Measurements from ENCODE around the gene CTSO. TPM values are rescaled to one million over a fixed set of nuclear protein-coding genes. Genes with fewer than 3 reads are reported as not detected.

CTSO gene
- polyA plus RNA-seq, 1 donor (not counting 4 experiments of a cell fraction or from before 2014, with no cell fraction given) = 3.3 TPM

GRCh38 chr4:155875878-155876277 is 77.8 kb downstream of the CTSO start:
- Histone ChIP-seq H3K27ac (ENCODE audit: control insufficient read depth, insufficient read depth, low read length) (no peak overlapping the region), H3K9ac (ENCODE audit: control insufficient read depth, extremely low read depth, insufficient read depth, low read length) (no peak overlapping the region), H3K4me3 (ENCODE audit: control insufficient read depth in 2 of 3, extremely low read depth in 1 of 3, insufficient read depth in 2 of 3, low read depth in 1 of 3, low read length in 3 of 3) (no peak overlapping the region), H3K79me2 (ENCODE audit: control insufficient read depth, insufficient read depth, low read length) (no peaks in the 10 kb centered on the region), H3K4me1 (ENCODE audit: control insufficient read depth, extremely low read depth, insufficient read depth, low read length) (no peaks in the 10 kb centered on the region), H3K27me3 (ENCODE audit: control insufficient read depth, extremely low read depth, insufficient read depth, low read length) (no peaks in the 10 kb centered on the region), H3K4me2 (ENCODE audit: control insufficient read depth, extremely low read depth, insufficient read depth, low read depth, low read length) (no peak overlapping the region), H2AFZ (ENCODE audit: control insufficient read depth, low read length) (no peak overlapping the region), H3K9me1 (ENCODE audit: control insufficient read depth, extremely low read depth, insufficient read depth, low read length) (no peaks in the 10 kb centered on the region), H4K20me1 (ENCODE audit: control insufficient read depth, extremely low read depth, insufficient read depth, low read length) (no peaks in the 10 kb centered on the region), H3K9me3 (ENCODE audit: control insufficient read depth, low read depth, low read length) (no peaks in the 10 kb centered on the region), H3K36me3 (ENCODE audit: control insufficient read depth in 2 of 2, extremely low read depth in 1 of 2, insufficient read depth in 2 of 2, low read length in 2 of 2) (no peaks in the 10 kb centered on the region)
- TF ChIP-seq CTCF (optimal IDR thresholded peaks at IDR 0.05 in 1 of 3, IDR thresholded peaks at IDR 0.05 in 1 of 3, conservative IDR thresholded peaks at IDR 0.05 in 1 of 3; ENCODE audit: extremely low read depth in 1 of 3, insufficient read depth in 2 of 3, low read length in 3 of 3) (no peak), EZH2 (IDR thresholded peaks at IDR 0.05; ENCODE audit: low read length) (no peak)
- dilution Hi-C loops (cut with MboI; ENCODE audit: extremely low pct_ligation_motif_present, low sequenced_read_pairs) = no loop called here
- FAIRE-seq (no peak), DNase-seq (ENCODE audit: low read depth, low spot score) (no peak)

Other genes with a start within 250 kb of the CTSO start
- 0.05 to 0.09 TPM (median 0.08 TPM) in 3 replicates for gene GUCY1B1, start 194.8 kb downstream of the CTSO start, polyA plus RNA-seq
- gene ASIC5, start 87.6 kb downstream of the CTSO start, polyA plus RNA-seq = not detected in 3 replicates
- gene TDO2, start 50.2 kb downstream of the CTSO start, polyA plus RNA-seq = not detected in 3 replicates

All from keratinocyte (primary cell).